K562 (cell line): ENCODE results near the gene ABHD8. TPM values are rescaled to one million over a fixed set of nuclear protein-coding genes. Genes with fewer than 3 reads are reported as not detected.
"Not testable (repeated sequence)": the region's sequence is repeated elsewhere in the genome, so short reads cannot be mapped to it uniquely, and the experiment has no call there.

Experiments
- ATAC-seq: fragments of 200-7000 bp; cut with Tn5 transposase; 3 replicates; pipeline ENCODE4 v1.9.1; 2020; ENCODE audit warnings: moderate library complexity
- BruUV-seq: library from RNA; stranded (reverse); fragments of 400-500 nt; replicated peaks from 2 replicates; lab custom pipeline; 2021; lab: Mats Ljungman, UMichigan
- CTCF ChIA-PET: fragments of 300-600 bp; formaldehyde crosslinking; extraction: SDS; loops from one replicate; lab custom pipeline; 2021; ENCODE audit warnings: low intra/inter-chr PET ratio; lab: Yijun Ruan, JAX
- POLR2A ChIA-PET: fragments of 300-600, 350-650 bp; sonication (Branson Sonifier 250); formaldehyde crosslinking; extraction: SDS; loops from one replicate; lab custom pipeline; 2021; ENCODE audit warnings: antibody characterized with exemption, inconsistent platforms; lab: Yijun Ruan, JAX
- DNase-seq, 4 experiments: peaks; one replicate each; pipeline versions ENCODE4 v3.0.0 to v3.0.0-alpha.2; 2011 to 2018; ENCODE audit warnings: low spot score in 3 of 4, mixed read lengths in 3 of 4; ENCODE audit errors: extremely low read depth in 1 of 4
- FAIRE-seq: peaks from 2 replicates; lab custom pipeline; 2011; peaks lifted over from hg19 to GRCh38; lab: Jason Lieb, UNC
- H2AFZ ChIP-seq: 2 replicates; pipeline ENCODE4 v1.6.0; 2011; ENCODE audit warnings: low read depth, low read length, control low read depth, inconsistent platforms
- H3K27ac ChIP-seq: fragments of 200-600 bp; 3 replicates; pipeline ENCODE4 v1.8.0; 2011; ENCODE audit warnings: low read depth, mild to moderate bottlenecking, control low read depth, inconsistent platforms, low read length, moderate library complexity, mixed read lengths; ENCODE audit errors: extremely low read depth
- H3K27me3 ChIP-seq, 2 experiments: fragments of 300-600 bp in 1 of 2; 2 replicates in 1 of 2; 3 replicates in 1 of 2; pipeline versions ENCODE4 v1.6.0 to v1.8.0; 2011; ENCODE audit warnings: inconsistent platforms in 2 of 2, low read length in 2 of 2, mild to moderate bottlenecking in 1 of 2, mixed read lengths in 1 of 2, moderate library complexity in 1 of 2; ENCODE audit not compliant: control insufficient read depth in 2 of 2, insufficient read depth in 2 of 2
- H3K36me3 ChIP-seq: fragments of 300-600 bp; 3 replicates; pipeline ENCODE4 v1.8.0; 2011; ENCODE audit warnings: mild to moderate bottlenecking, low read length, inconsistent platforms; ENCODE audit not compliant: control insufficient read depth, insufficient read depth
- H3K4me1 ChIP-seq, 2 experiments: fragments of 200-600 bp in 1 of 2; replicated peaks in 1 of 2; 2 replicates in 1 of 2; 3 replicates in 1 of 2; pipeline versions ENCODE4 v1.5.1 to v1.8.0; 2011; ENCODE audit warnings: inconsistent platforms in 2 of 2, low read length in 2 of 2, mild to moderate bottlenecking in 1 of 2, mixed read lengths in 1 of 2, moderate library complexity in 1 of 2; ENCODE audit not compliant: control insufficient read depth in 2 of 2, insufficient read depth in 2 of 2
- H3K4me2 ChIP-seq: 2 replicates; pipeline ENCODE4 v1.6.1; 2011; ENCODE audit warnings: low read length, control low read depth, inconsistent platforms, mixed read lengths; ENCODE audit not compliant: insufficient read depth
- H3K4me3 ChIP-seq: fragments of 200-600 bp; sonication (generic), shearing (Covaris generic); 2 replicates; pipeline ENCODE4 v1.5.1; 2016; ENCODE audit warnings: control low read depth, inconsistent platforms
- H3K79me2 ChIP-seq: fragments of 200-600 bp; 3 replicates; pipeline ENCODE4 v1.8.0; 2011; ENCODE audit warnings: low read length, inconsistent platforms; ENCODE audit not compliant: control insufficient read depth, insufficient read depth
- H3K9ac ChIP-seq, 2 experiments: 2 replicates each; pipeline versions ENCODE4 v1.6.0 to v1.6.1; 2011; ENCODE audit warnings: low read depth in 2 of 2, low read length in 2 of 2, control low read depth in 1 of 2, inconsistent platforms in 1 of 2, mild to moderate bottlenecking in 1 of 2, mixed read lengths in 1 of 2; ENCODE audit not compliant: insufficient read depth in 1 of 2
- H3K9me1 ChIP-seq: one replicate; pipeline ENCODE4 v1.6.0; 2011; ENCODE audit warnings: inconsistent platforms, mild to moderate bottlenecking, low read length, moderate library complexity; ENCODE audit not compliant: control insufficient read depth, insufficient read depth
- H3K9me3 ChIP-seq: replicated peaks from 2 replicates; pipeline ENCODE4 v1.5.1; 2011; ENCODE audit warnings: low read depth, low read length, inconsistent platforms; ENCODE audit not compliant: control insufficient read depth, insufficient read depth
- H4K20me1 ChIP-seq: replicated peaks from 2 replicates; pipeline ENCODE4 v1.6.1; 2011; ENCODE audit warnings: low read length, inconsistent platforms, mixed read lengths; ENCODE audit not compliant: control insufficient read depth, insufficient read depth
- CBFB ChIP-seq: sonication (generic); formaldehyde crosslinking; IDR thresholded peaks from 2 replicates; pipeline ENCODE4 v1.4.0; 2020; ENCODE audit warnings: mild to moderate bottlenecking, missing genetic modification reagents
- FOXK2 ChIP-seq, 2 experiments: fragments of 450-650 bp; IDR thresholded peaks in 1 of 2; conservative IDR thresholded peaks in 1 of 2; 2 replicates each; pipeline ENCODE4 v1.6.1; 2016; ENCODE audit warnings: low read depth in 2 of 2, mild to moderate bottlenecking in 1 of 2
- POLR2AphosphoS2 ChIP-seq: IDR thresholded peaks from 2 replicates; pipeline ENCODE4 v1.6.1; 2012; ENCODE audit warnings: low read length, improper control_type of control experiment
- POLR2G ChIP-seq: fragments of 200-400 bp; formaldehyde crosslinking; IDR thresholded peaks from 2 replicates; pipeline ENCODE4 v1.6.1; 2017; ENCODE audit warnings: low read depth, mild to moderate bottlenecking, antibody characterized with exemption, low read length, moderate library complexity
- RBBP5 ChIP-seq: fragments of 200-600 bp; sonication (generic); IDR thresholded peaks from 2 replicates; pipeline ENCODE4 v1.6.1; 2012; ENCODE audit warnings: borderline replicate concordance, mild to moderate bottlenecking, low read length, control low read depth, inconsistent platforms; ENCODE audit not compliant: insufficient read depth, poor library complexity, severe bottlenecking
- RBFOX2 ChIP-seq: fragments of 200-400 bp; formaldehyde crosslinking; IDR thresholded peaks from 2 replicates; pipeline ENCODE4 v1.6.1; 2017; ENCODE audit warnings: low read depth, mild to moderate bottlenecking, low read length, moderate library complexity
- SMARCE1 ChIP-seq: fragments of 450-650 bp; IDR thresholded peaks from 2 replicates; pipeline ENCODE4 v1.7.1; 2016; ENCODE audit warnings: mild to moderate bottlenecking
- SP1 ChIP-seq: sonication (generic); formaldehyde crosslinking; IDR thresholded peaks from 2 replicates; pipeline ENCODE4 v1.8.1; 2022; ENCODE audit warnings: mild to moderate bottlenecking, missing genetic modification reagents
- SRF ChIP-seq, 2 experiments: fragments of 250-450, 450-650 bp in 1 of 2; sonication (Bioruptor Pico) in 1 of 2; sonication (generic) in 1 of 2; formaldehyde crosslinking; IDR thresholded peaks; 2 replicates each; pipeline versions ENCODE4 v1.5.0 to v1.5.1; 2020 to 2022; ENCODE audit warnings: mild to moderate bottlenecking in 1 of 2, missing genetic modification reagents in 1 of 2
- TAF1 ChIP-seq: IDR thresholded peaks from 2 replicates; pipeline ENCODE4 v1.6.1; 2011; ENCODE audit warnings: mild to moderate bottlenecking, low read length, moderate library complexity; ENCODE audit not compliant: insufficient read depth, control insufficient read depth, severe bottlenecking; ENCODE audit errors: extremely low read depth
- TBP ChIP-seq: optimal IDR thresholded peaks from 2 replicates; pipeline ENCODE3; 2011; ENCODE audit warnings: low read depth, low read length, improper control_type of control experiment
- ZC3H4 ChIP-seq: sonication (generic); formaldehyde crosslinking; IDR thresholded peaks from 2 replicates; pipeline ENCODE4 v1.9.0; 2021; ENCODE audit warnings: missing genetic modification reagents, borderline replicate concordance
- ZKSCAN1 ChIP-seq: fragments of 150-350 bp; IDR thresholded peaks from 2 replicates; pipeline ENCODE4 v1.6.1; 2016; ENCODE audit warnings: low read depth, low read length
- WGBS: fragments of 100-300 bp; shearing (Covaris generic); methylation state at CpG from one replicate; pipeline ENCODE4 v1.1.6; 2016; ENCODE audit warnings: low coverage, mixed read lengths; ENCODE audit not compliant: insufficient coverage; ENCODE audit errors: missing lambda C conversion rate; 5-methylcytosine and 5-hydroxymethylcytosine counted together
- in situ Hi-C: fragments of 300-500 bp; cut with MboI; formaldehyde crosslinking; loops from 4 replicates; pipeline ENCODE4 v1.15.0; 2018; ENCODE audit warnings: inconsistent platforms, mixed read lengths
- intact Hi-C: fragments of 100-400 bp; cut with micrococcal nuclease; formaldehyde crosslinking; loops from 2 replicates; pipeline ENCODE4 v1.14.2; 2022
- polyA plus RNA-seq, 8 experiments: library from polyadenylated mRNA; depleted of rRNA in 4 of 8; stranded (reverse) in 5 of 8; unstranded in 3 of 8; fragments of >200 nt; fragmentation: Nextera tagmentation in 2 of 8; fragmentation: Illumina TruSeq in 1 of 8; extraction: Ambion mirVana in 2 of 8; extraction: Trizol in 1 of 8; gene quantifications; 2 replicates each; pipeline versions ENCODE4 v1.2.1 to v1.2.3, GENCODE V29; 2011 to 2014; ENCODE audit warnings: inconsistent platforms in 1 of 8, missing spikeins in 1 of 8
- total RNA-seq, 7 experiments: library from RNA; depleted of rRNA in 6 of 7; stranded (reverse); fragments of >200 nt in 6 of 7; fragmentation: Illumina TruSeq in 2 of 7; extraction: Trizol in 2 of 7; gene quantifications; 2 replicates each; pipeline versions ENCODE4 v1.2.1 to v1.2.3, GENCODE V29; 2011 to 2021; ENCODE audit warnings: low replicate concordance in 1 of 7

ABHD8 gene
- total and polyA plus RNA-seq, 9 of the 15 experiments (the other 6 are each of a cell fraction or from before 2014, with no cell fraction given), result 0.04 to 6.6 (median 2.0) TPM; not detected in 1

DNA sequence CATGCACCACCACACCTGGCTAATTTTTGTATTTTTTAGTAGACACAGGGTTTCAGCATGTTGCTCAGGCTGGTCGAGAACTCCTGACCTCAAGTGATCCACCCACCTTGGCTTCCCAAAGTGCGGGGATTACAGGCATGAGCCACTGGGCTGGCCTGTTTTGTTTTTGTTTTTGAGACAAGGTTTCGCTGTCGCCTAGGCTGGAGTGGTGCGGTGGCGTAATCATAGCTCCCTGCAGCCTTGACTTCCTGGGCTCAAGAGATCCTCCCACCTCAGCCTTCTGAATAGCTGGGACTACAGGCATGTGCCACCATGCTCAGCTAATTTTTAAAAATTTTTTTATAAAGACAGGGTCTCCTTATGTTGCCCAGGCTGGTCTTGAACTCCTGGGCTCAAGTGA is 7.7 kb downstream of the ABHD8 start:
- in situ Hi-C loops, H2AFZ ChIP-seq, DNase-seq, H3K27me3 ChIP-seq, H3K9me3 ChIP-seq, H3K4me3 ChIP-seq, H3K27ac ChIP-seq, FAIRE-seq, H3K9me1 ChIP-seq, ATAC-seq, H3K4me2 ChIP-seq, BruUV-seq, H4K20me1 ChIP-seq, CTCF ChIA-PET, H3K9ac ChIP-seq, intact Hi-C loops: not testable (repeated sequence)
- Histone ChIP-seq H3K36me3 (peaks cover 21% of the 10 kb centered on the region), H3K4me1 (peaks cover 12 to 33% of the 10 kb centered on the region in 2 experiments; a peak in 4 of 5 replicates), H3K79me2 (peaks cover 12% of the 10 kb centered on the region)
- POLR2A ChIA-PET, result interaction anchor here (0.5 to 1.4 kb wide), 2 partner anchors 14 to 27 kb away, joined by 3 to 6 read pairs; partner anchors contain the start of gene DDA1
- 94% methylated on average over 6 of the region's 6 CpGs for WGBS

DNA sequence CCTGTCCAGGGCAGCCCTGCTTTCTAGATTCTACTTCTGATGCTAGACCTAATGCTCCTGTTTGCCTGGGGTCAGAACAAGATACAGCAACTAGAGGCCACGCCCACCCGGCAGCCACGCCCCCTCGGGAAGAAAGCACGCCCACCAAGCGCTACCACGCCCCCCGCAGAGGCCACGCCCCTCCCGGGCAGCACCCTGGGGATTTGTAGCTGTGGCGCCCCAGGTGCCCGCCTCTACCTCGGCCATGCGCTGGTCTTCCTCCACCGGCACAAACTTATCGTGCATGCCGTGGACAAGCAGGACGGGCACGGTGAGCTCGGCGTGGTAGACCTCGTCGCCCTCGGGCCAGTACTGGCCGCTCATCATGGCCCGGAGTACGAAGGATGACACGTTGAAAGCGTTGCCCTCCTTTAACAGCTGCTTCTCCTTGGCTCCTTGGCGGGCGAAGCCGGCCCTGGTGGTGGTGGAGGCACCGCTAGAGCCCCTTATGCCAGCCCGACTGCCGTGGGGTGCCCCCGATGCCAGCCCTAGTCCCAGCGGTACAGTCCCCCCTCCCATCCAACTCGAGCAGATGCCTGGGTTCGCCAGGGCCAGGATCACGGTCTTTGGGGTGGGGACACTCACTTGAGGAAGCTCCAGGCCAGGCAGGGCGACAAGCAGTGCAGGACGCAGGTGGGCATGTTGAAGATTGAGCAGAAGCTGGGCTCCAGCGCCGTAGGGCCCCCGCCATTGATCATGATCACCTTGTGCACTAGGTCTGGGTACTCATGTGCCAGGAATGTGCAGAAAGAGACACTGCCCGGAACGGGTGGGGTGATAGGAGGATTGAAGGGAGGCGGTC is 9.0 kb downstream of the ABHD8 start:
- FAIRE-seq, result peak; percentile 80
- Histone ChIP-seq H3K9ac (peak overlapping the region; percentile 42 to 89; a peak in 3 of 4 replicates), H3K27me3 (no peaks in the 10 kb centered on the region), H3K36me3 (peaks cover 17% of the 10 kb centered on the region; the same call in 2 of the 3 replicates), H3K79me2 (peaks cover 12% of the 10 kb centered on the region), H3K4me3 (peak overlapping the region; percentile 62), H3K4me2 (peak overlapping the region; percentile 92), H4K20me1 (no peaks in the 10 kb centered on the region), H3K9me1 (peaks cover 7% of the 10 kb centered on the region), H2AFZ (peak overlapping the region; percentile 30), H3K27ac (peak overlapping the region; percentile 42), H3K4me1 (peaks cover 12 to 38% of the 10 kb centered on the region in 2 experiments; a peak in 4 of 5 replicates), H3K9me3 (peaks cover 3% of the 10 kb centered on the region)
- no TSS peak for BruUV-seq
- peak; percentile 87 to 94 (median 88) for DNase-seq
- ChIA-PET CTCF (interaction anchor here (0.5 to 1.4 kb wide), 3 partner anchors 91 to 92 kb away, joined by 3 to 4 read pairs (median 3); no protein-coding TSS in a partner anchor), POLR2A (interaction anchor here (0.6 to 1.4 kb wide), 6 partner anchors 9 to 39 kb away, joined by 3 to 7 read pairs (median 4); partner anchors contain the start of genes ABHD8 and MRPL34)
- ATAC-seq, result peak; percentile 79
- intact Hi-C loops, result loop anchor here (1.0 to 5.0 kb wide), 4 partner anchors 11 to 397 kb away; partner anchors contain the start of gene MRPL34
- in situ Hi-C loops, result loop anchor here (5.0 kb wide), 1 partner anchor 93 kb away; no protein-coding TSS in a partner anchor
- WGBS, result 32% methylated on average over 43 of the region's 48 CpGs
- TF ChIP-seq RBBP5 (no peak), CBFB (0 out of 2 replicates have a peak, but pooled peaks have one; percentile 64), TAF1 (peak; percentile 36), TBP (peak; percentile 38), ZKSCAN1 (no peak), SRF (CRISPR knock-in tag; IDR thresholded peaks at IDR 0.05) (0 out of 4 replicates have a peak, but pooled peaks of 1 of the 2 experiments have one; percentile 17), POLR2G (peak; percentile 67), ZC3H4 (no peak), SMARCE1 (no peak), FOXK2 (conservative IDR thresholded peaks at IDR 0.05 in 1 of 2, IDR thresholded peaks at IDR 0.05 in 1 of 2; ENCODE audit: low read depth in 2 of 2) (no peak), RBFOX2 (peak; percentile 66), POLR2AphosphoS2 (peak; percentile 47; the same call in 1 of the 2 replicates), SP1 (peak; percentile 89)
